Transverse colon (tissue), 4 donors: ENCODE measurements around the gene PPP1R37. TPM values are rescaled to one million over a fixed set of nuclear protein-coding genes. Genes with fewer than 3 reads are reported as not detected.

Experiments used
- DNase-seq: peaks from one replicate; pipeline ENCODE4 v3.0.0-alpha.2; 2019
- H3K27ac ChIP-seq, 4 donors: fragments of 200-600 bp; sonication (generic); 2 replicates each; pipeline ENCODE4 v1.5.1; 2016 to 2018; ENCODE audit warnings: inconsistent platforms in 4 of 4
- H3K27me3 ChIP-seq: fragments of 200-600 bp; sonication (generic); 2 replicates; pipeline ENCODE4 v1.5.1; 2017; ENCODE audit warnings: inconsistent platforms
- H3K36me3 ChIP-seq, 4 donors: fragments of 200-600 bp; sonication (generic); 2 replicates each; pipeline ENCODE4 v1.5.1; 2017 to 2019; ENCODE audit warnings: inconsistent platforms in 4 of 4
- H3K4me1 ChIP-seq, 4 donors: fragments of 200-600 bp; sonication (generic); 2 replicates each; pipeline ENCODE4 v1.5.1; 2017 to 2020; ENCODE audit warnings: inconsistent platforms in 4 of 4
- H3K4me3 ChIP-seq, 4 donors: fragments of 200-600 bp; sonication (generic); 1 replicate in 1 of 4; 2 replicates in 3 of 4; pipeline versions ENCODE4 v1.5.1 to v1.6.1; 2017 to 2019; ENCODE audit warnings: inconsistent platforms in 4 of 4
- H3K9me3 ChIP-seq, 2 donors: fragments of 200-600 bp; sonication (generic); 2 replicates each; pipeline ENCODE4 v1.5.1; 2017 to 2019; ENCODE audit warnings: inconsistent platforms in 2 of 2
- EP300 ChIP-seq: sonication (generic); formaldehyde crosslinking; IDR thresholded peaks from one replicate; pipeline ENCODE4 v1.6.1; 2017; ENCODE audit warnings: antibody characterized with exemption, low read depth
- POLR2A ChIP-seq: fragments of 450-650 bp; IDR thresholded peaks from one replicate; pipeline ENCODE4 v1.6.1; 2016; ENCODE audit warnings: antibody characterized with exemption, mild to moderate bottlenecking, moderate library complexity
- POLR2AphosphoS5 ChIP-seq, 3 donors: sonication (generic); formaldehyde crosslinking; IDR thresholded peaks; one replicate each; pipeline ENCODE4 v1.6.1; 2016; ENCODE audit warnings: antibody characterized with exemption in 3 of 3
- WGBS, 2 donors: methylation state at CpG; one replicate each; pipeline ENCODE4 v1.1.5; 2018; ENCODE audit warnings: low coverage in 1 of 2; 5-methylcytosine and 5-hydroxymethylcytosine counted together
- in situ Hi-C, 4 donors: fragments of 200-750 bp; cut with MboI; loops; one replicate each; pipeline versions ENCODE4 v1.15.0 to v1.15.1; 2017; ENCODE audit warnings: low sequenced_read_pairs in 3 of 4, low pct_ligation_motif_present in 1 of 4, low pct_unique_long_range_greater_than_20kb in 1 of 4
- intact Hi-C: fragments of 100-400 bp; cut with DNase I; formaldehyde crosslinking; loops from one replicate; pipeline ENCODE4 v1.15.1; 2023; ENCODE audit warnings: low total_unique reads
- total RNA-seq, 4 donors: library from RNA; depleted of rRNA; stranded (reverse); fragments of >200 nt; gene quantifications; one replicate each; pipeline ENCODE4 v1.1.0, GENCODE V29; 2016
- TF ChIP-seq, protein P1 (sequence below), 5 experiments: fragments of 200-600 bp in 3 of 5; fragments of 450-650 bp in 2 of 5; sonication (generic) in 3 of 5; IDR thresholded peaks; 1 replicate in 2 of 5; 2 replicates in 3 of 5; pipeline ENCODE4 v1.5.1; 2016 to 2017; ENCODE audit warnings: antibody characterized with exemption in 5 of 5, inconsistent platforms in 3 of 5, mild to moderate bottlenecking in 2 of 5, moderate library complexity in 1 of 5

PPP1R37 gene
- total RNA-seq, 4 donors from 2014 or later, result 31.1 to 92.5 (median 45.2) TPM

DNA sequence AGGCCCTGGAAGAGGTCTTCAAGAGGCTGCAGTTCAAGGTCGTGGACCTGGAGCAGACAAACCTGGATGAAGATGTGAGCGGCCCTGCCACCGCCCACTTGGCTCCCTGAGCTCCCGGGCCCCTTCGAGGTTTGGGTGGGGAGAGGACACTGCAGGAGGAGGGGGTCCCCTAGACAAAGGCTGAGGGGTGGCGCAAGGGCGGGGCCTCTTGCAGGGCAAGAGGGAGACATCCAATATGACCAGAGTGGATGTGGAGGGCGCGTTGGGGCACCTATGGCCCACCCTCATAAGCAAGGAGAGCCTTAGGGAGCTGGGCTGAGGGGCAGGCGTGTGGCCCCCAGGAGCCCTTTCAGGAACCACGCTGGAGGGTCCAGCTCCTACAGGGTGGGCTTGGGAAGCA, 47.6 kb downstream of the PPP1R37 start:
- no peak overlapping the region for H3K27ac ChIP-seq
- 95% methylated on average over 11 of the region's 11 CpGs; no CpG with 5 or more reads in 1 of the 2 donors for whole genome bisulfite sequencing, 2 donors
- no peaks in the 10 kb centered on the region for H3K27me3 ChIP-seq
- peaks cover 0 to 17% (median 0%) of the 10 kb centered on the region in 4 donors for H3K4me1 ChIP-seq
- no peak overlapping the region for H3K4me3 ChIP-seq
- in situ Hi-C loops (no loop called here), intact Hi-C loops (no loop called here)
- DNase-seq, result no peak
- TF ChIP-seq, protein P1, sequence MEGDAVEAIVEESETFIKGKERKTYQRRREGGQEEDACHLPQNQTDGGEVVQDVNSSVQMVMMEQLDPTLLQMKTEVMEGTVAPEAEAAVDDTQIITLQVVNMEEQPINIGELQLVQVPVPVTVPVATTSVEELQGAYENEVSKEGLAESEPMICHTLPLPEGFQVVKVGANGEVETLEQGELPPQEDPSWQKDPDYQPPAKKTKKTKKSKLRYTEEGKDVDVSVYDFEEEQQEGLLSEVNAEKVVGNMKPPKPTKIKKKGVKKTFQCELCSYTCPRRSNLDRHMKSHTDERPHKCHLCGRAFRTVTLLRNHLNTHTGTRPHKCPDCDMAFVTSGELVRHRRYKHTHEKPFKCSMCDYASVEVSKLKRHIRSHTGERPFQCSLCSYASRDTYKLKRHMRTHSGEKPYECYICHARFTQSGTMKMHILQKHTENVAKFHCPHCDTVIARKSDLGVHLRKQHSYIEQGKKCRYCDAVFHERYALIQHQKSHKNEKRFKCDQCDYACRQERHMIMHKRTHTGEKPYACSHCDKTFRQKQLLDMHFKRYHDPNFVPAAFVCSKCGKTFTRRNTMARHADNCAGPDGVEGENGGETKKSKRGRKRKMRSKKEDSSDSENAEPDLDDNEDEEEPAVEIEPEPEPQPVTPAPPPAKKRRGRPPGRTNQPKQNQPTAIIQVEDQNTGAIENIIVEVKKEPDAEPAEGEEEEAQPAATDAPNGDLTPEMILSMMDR (IDR thresholded peaks at IDR 0.05), result no peak
- TF ChIP-seq POLR2AphosphoS5 (IDR thresholded peaks at IDR 0.05), result no peak
- TF ChIP-seq EP300, result no peak
- TF ChIP-seq POLR2A, result no peak
- H3K36me3 ChIP-seq, result peaks cover 0 to 15% (median 4%) of the 10 kb centered on the region in 4 donors
- no peaks in the 10 kb centered on the region for H3K9me3 ChIP-seq

DNA sequence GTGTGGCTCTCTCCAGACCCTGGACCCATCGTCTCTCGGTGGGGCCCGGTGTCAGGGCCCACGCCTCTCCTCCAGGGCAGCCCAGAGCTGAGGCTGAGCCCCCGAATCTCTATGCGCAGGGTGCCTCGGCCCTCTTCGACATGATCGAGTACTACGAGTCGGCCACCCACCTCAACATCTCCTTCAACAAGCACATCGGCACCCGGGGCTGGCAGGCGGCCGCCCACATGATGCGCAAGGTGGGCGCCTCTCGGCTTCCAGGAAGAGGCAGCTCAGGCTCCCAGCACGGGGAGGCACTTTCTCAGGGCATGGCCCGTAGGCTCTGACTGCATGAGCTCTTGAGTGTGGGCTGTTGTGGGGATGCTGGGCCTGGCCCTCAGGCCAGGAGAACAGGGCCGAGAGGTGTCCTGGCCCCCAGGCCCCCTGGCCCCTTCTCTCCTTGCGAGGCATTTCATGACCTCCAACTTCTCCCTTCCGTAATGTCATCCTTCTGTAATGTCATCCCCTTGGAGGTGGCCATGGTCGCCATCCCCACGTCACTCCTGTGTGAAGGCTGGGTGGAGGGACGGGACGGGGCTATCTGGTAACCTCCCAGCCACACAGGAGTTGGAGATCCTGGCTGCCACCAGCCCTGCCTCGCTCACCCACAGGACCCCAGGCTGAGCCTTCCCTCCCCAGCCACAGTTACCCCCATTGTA, 48.4 kb downstream of the PPP1R37 start:
- H3K27me3 ChIP-seq, result no peaks in the 10 kb centered on the region
- 96% methylated on average over 28 of the region's 28 CpGs; no CpG with 5 or more reads in 1 of the 2 donors for WGBS, 2 donors
- DNase-seq, result no peak
- TF ChIP-seq EP300 (no peak), POLR2A (no peak), POLR2AphosphoS5 (IDR thresholded peaks at IDR 0.05) (no peak)
- TF ChIP-seq, protein P1 (IDR thresholded peaks at IDR 0.05), result no peak
- intact Hi-C loops (no loop called here), in situ Hi-C loops (no loop called here)
- H3K4me3 ChIP-seq, result no peak overlapping the region
- H3K9me3 ChIP-seq, result no peaks in the 10 kb centered on the region
- no peak overlapping the region for H3K27ac ChIP-seq
- peaks cover 0 to 15% (median 0%) of the 10 kb centered on the region in 4 donors for H3K4me1 ChIP-seq
- H3K36me3 ChIP-seq, result peaks cover 0 to 20% (median 6%) of the 10 kb centered on the region in 4 donors

DNA sequence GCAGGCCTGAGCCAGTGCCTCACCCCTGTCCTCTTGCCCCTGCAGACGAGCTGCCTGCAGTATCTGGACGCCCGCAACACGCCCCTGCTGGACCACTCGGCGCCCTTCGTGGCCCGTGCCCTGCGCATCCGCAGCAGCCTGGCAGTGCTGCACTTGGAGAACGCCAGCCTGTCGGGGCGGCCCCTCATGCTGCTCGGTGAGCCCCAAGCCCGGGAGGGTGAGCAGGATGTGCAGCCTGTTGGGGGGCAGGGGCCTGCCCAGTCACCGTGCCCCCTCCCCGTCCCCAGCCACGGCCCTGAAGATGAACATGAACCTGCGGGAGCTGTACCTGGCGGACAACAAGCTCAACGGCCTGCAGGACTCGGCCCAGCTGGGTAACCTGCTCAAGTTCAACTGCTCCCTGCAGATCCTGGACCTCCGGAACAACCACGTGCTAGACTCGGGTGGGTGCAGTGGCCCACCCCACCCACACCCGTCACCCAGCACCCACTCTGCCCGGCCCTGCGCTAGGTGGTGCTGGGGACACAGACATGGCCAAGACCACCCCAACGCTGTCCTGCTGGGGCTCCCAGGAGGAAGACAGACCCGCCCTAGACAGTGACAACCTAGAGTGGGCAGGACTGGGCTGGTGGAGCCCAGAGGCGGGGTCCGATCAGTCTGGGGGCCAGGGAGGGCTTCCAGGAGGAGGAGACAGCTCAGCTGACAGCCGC, 49.2 kb downstream of the PPP1R37 start:
- WGBS, 2 donors, result 98% methylated on average over 26 of the region's 33 CpGs; no CpG with 5 or more reads in 1 of the 2 donors
- no peak for TF ChIP-seq POLR2A
- no peaks in the 10 kb centered on the region for H3K9me3 ChIP-seq
- no peak overlapping the region for H3K27ac ChIP-seq
- H3K27me3 ChIP-seq, result no peaks in the 10 kb centered on the region
- H3K4me3 ChIP-seq, result no peak overlapping the region
- peaks cover 0 to 20% (median 6%) of the 10 kb centered on the region in 4 donors for H3K36me3 ChIP-seq
- peaks cover 0 to 7% (median 0%) of the 10 kb centered on the region in 4 donors for H3K4me1 ChIP-seq
- DNase-seq, result no peak
- in situ Hi-C loops (no loop called here), intact Hi-C loops (no loop called here)

DNA sequence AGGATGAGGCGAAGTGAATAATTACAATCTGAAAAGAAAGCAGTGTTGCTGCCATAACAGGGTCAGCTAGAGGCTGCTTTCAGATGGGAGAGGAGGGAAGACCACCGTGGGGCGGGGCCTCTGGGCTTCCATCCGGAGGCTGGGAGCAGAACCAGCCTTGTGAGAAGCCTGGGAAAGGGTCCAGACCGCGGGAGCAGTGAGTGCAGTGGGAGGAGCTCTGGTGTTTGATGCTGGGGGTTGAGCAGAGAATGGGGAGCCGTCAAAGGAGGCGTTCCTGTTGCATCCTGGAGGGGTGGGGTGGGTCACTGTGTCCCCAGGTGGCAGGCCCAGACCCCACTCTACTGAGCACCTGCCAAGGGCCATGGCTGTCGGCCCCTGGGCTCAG, 49.7 kb downstream of the PPP1R37 start:
- WGBS, 2 donors, result 81% methylated on average over 9 of the region's 9 CpGs; no CpG with 5 or more reads in 1 of the 2 donors
- Histone ChIP-seq H3K27me3 (no peaks in the 10 kb centered on the region), H3K9me3 (no peaks in the 10 kb centered on the region), H3K4me1 (peaks cover 0 to 4% (median 0%) of the 10 kb centered on the region in 4 donors), H3K4me3 (no peak overlapping the region), H3K27ac (no peak overlapping the region), H3K36me3 (peaks cover 0 to 20% (median 6%) of the 10 kb centered on the region in 4 donors)
- TF ChIP-seq EP300 (no peak), POLR2AphosphoS5 (IDR thresholded peaks at IDR 0.05) (no peak), POLR2A (no peak)
- TF ChIP-seq, protein P1 (IDR thresholded peaks at IDR 0.05), result no peak
- intact Hi-C loops, result no loop called here
- no peak for DNase-seq
- in situ Hi-C loops, result no loop called here
